GM19023 (cell line): Measurements from ENCODE around the gene PCK2.

Experiments used
- ATAC-seq: cut with Tn5 transposase; IDR thresholded peaks from one replicate; pipeline ENCODE4 v1.9.1; 2021; ENCODE audit warnings: mild to moderate bottlenecking, moderate library complexity; ENCODE audit not compliant: unreplicated experiment

Gene PCK2

DNA sequence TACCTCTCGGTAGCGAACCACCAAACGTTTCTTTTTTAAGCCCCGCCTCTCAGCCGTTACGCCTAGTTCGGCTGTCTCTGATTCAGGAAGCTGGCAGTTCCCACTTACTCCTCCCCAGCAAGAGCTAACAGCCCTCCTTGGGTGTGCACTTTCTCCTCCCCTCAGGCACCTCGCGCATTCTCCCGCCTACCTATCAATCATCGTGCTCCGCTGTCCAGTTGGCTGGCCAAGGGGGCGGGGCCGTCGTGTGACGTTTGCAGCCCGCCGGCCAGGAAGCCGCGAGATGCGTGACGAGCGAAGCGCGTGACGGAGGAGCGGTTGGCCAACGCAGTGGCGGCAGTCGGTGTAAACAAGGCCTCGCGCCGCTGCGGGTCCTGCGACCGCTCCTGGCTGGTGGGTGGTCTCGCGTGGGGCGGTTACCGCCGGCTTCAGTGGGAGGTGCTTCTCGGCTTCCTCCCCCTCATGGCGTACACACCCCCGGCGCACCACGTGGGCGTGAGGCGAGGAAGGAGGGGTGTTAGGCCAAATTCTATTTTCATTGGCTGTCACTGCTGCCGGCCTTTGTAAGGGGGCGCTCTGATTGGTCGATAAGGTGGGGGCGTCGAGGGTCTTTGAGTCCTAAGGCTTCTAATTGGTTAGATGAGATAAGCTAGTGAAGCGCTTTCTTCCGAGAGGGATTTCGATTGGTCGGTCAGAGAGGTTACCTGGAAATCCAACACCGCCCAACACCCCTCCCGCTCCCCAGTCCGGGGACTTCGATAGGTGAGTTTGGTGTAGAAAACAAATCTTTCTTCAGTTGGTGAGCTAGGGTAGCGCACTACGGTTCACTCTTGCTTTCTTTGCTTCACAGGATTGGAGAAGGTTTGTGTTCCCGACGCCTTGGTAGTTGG is 20.7 kb downstream of the PCK2 start, which contains the start of the genes DCAF11 and NRL:
Gene DCAF11, plus strand, starts transcription at position 246 of the 890 bp plus-strand sequence. CDS start 818 bp downstream, outside the sequence.
Gene NRL, minus strand, starts transcription at position 418 of the 890 bp plus-strand sequence. CDS start 32,101 bp downstream, outside the sequence.
- ATAC-seq: peak; percentile 81

- ATAC-seq: no peak
These were observed 21.5 kb downstream of the PCK2 start for GRCh38 chr14:24115422-24116127.

DNA sequence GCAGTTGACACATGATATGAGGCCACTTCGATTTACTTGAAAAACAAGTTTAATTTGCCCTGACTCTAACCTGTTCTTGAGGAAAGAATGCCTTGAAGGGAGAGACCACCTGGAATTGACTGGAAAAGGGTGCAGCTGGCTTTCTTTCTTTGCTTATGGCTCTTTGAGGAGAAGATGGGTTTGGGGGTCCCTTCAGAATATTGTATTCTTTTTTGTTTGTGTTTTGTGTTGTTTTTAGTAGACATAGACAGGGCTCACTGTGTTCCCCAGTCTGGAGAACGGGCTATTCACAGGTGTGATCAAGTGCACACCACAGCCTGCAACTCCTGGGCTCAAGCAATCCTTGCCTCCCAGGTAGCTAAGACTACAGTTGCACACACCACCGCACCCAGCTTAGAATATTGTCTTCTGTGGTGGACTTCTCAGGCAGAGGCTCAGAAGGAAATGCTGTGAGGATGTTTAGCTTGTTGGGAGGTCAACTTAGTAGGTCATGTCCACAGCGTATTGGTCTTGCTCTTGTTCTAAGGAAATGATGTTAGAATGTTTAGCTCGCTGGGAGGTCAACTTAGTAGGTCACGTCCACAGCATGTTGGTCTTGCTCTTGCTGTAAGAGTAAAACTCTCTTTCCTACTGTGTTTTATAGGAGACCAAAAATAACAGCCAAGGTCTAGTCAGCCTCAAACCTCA is 22.2 kb downstream of the PCK2 start:
- ATAC-seq: no peak

- no peak for ATAC-seq
These were observed 23.1 kb downstream of the PCK2 start for GRCh38 chr14:24117179-24117578.

- no peak for ATAC-seq
These were observed 25.6 kb downstream of the PCK2 start for GRCh38 chr14:24119691-24120090.

- ATAC-seq: no peak
These were observed 27.1 kb downstream of the PCK2 start for GRCh38 chr14:24121210-24121609.

GRCh38 chr14:24122416-24122815 is 28.3 kb downstream of the PCK2 start:
- ATAC-seq: no peak

DNA sequence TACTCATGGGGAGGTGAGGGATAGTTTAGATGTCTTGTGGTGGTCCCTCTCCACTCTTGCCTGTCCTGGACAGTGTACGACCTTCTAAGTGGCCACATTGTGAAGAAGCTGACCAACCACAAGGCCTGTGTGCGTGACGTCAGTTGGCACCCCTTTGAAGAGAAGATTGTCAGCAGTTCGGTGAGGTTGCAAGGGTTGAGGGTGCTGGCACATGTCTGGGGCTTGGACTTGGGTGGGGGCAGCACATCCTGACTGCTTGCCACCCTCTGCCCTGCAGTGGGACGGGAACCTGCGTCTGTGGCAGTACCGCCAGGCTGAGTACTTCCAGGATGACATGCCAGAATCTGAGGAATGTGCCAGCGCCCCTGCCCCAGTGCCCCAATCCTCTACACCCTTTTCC is 28.8 kb downstream of the PCK2 start:
- no peak for ATAC-seq

DNA sequence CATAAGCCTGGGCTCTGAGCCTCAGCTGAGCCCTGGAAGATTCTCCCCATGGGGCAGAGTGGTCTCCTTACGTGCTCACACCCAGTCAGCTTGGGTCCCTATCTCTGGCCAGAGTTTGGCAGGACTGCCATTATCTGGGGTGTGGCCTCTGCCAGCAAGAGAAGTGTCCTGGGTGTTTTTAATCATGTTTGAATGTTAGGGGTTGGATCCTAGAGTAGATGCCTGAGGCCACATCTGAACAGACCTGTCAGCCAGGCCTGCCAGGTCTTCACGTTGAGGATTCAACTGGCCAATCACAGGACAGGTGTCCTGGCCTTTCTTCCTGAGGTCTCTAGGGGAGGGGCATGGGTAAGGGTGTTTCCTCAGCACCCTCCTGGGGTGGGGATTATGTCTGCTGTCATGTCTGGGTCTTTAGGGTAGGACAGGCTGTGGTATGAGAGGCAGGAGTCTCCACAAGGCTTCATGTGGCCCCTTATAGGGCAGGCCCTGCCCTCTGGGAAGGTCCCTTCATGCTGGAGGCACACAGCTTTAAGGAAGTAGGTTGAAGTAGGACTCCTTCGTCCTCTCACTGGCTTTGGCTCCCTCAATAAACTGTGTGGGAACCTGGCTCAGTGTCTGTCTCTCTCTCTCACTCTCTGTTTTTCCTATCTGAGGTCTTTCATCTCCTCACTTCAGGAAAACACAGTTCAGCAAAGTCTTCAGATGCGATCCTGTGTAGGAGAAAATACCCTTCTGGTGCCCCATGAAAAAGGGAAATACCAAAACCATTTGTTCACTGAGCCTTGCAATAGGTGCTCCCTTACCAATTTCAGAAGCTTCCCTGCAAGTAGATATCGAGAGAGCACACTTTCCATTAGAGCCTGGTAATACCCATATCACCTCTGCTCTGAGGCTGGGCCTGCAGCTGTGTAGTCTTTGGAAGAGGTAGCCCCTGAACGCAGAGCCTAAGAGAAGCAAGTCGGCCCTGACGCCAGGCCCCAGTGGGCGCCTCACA is 29.6 kb downstream of the PCK2 start:
- peak; percentile 70 for ATAC-seq

DNA sequence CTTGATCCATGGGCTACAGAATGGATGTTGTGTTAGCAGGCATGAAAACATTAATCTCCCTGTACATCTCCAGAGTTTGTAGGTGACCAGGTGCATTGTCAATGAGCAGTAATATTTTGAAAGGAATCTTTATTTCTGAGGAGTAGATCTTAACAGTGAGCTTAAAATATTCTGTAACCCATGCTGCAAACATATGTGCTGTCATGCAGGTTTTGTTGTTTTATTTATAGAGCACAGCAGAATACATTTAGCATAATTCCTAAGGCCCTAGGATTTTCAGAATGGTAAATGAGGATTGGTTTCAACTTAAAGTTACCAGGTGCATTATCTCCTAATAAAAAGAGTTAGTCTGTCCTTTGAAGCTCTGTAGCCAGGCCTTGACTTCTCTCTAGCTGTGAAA is 32.8 kb downstream of the PCK2 start:
- ATAC-seq: no peak

DNA sequence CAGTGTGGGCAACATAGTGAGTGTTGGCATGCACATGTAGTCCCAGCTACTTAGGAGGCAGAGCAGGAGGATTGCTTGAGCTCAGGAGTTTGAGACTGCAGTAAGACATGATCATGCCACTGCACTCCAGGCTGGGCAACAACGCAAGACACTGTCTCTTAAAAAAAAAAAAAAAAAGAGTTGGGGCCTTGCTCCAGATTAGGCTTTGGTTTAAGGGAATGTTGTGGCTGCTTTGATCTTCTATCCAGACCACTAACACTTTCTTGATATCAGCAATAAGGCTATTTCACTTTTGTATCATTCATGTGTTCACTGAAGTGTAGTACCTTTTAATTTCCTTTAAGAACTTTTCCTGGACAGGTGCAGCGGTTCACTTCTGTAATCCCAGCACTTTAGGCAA is 33.6 kb downstream of the PCK2 start:
- no peak for ATAC-seq

DNA sequence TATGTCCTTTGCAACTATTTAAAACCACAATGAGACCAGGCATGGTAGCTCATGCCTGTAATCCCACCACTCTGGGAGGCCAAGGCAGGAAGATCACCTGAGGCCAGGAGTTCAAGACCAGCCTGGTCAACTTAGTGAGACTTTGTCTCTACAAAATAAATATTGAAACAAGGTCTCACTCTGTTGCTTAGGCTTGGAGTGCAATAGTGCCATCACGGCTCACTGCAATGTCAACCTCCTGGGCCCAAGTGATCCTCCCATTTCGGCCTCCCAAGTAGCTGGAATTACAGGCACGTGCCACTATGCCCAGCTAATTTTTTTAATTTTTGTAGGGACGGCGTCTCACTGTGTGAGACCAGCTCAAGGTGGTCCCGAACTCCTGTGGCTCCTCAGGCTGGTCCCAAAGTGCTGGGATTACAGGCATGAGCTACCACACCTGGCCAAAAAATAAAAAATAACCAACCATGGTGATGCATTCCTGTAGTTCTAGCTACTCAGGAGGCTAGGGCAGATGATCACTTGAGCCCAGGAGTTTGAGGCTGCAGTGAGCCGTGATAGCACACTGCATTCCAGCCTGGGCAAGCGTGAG is 35.4 kb downstream of the PCK2 start:
- no peak for ATAC-seq

DNA sequence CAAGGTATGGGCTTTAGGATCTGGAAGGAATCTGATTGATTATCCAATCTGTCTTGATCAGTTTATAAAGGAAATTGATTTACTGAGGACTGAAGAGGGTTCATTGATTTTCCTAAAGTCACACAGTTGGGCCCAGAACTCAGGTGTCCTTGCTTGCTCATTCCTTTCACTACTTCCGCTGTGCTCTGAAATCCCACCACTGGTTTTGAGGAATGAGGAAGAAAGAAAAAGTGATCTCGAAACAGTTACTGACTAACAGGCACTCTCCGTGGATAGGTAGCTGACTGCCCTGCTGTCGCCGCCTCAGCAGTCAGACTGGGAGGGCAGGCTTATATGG is 36.2 kb downstream of the PCK2 start, which contains the start of gene FITM1:
Gene FITM1, plus strand, starts transcription at position 280 of the 337 bp plus-strand sequence. CDS start 905 bp downstream, outside the sequence.
- ATAC-seq: no peak

GRCh38 chr14:24130717-24131548 is 36.8 kb downstream of the PCK2 start:
- ATAC-seq: no peak

DNA sequence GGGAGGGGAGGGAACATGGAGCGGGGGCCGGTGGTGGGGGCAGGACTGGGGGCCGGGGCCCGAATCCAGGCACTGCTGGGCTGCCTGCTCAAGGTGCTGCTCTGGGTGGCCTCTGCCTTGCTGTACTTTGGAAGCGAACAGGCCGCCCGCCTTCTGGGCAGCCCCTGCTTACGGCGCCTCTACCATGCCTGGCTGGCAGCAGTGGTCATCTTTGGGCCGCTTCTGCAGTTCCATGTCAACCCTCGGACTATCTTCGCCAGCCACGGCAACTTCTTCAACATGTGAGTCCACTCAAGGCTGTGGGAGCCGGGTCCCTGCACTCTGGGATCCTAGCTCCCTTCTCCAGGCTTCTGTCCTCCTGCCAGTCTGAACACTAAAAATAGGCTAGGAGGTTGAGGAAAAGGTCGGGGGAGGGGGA is 37.4 kb downstream of the PCK2 start:
- no peak for ATAC-seq

- ATAC-seq: no peak
These were observed 38.1 kb downstream of the PCK2 start for GRCh38 chr14:24132061-24132685.

DNA sequence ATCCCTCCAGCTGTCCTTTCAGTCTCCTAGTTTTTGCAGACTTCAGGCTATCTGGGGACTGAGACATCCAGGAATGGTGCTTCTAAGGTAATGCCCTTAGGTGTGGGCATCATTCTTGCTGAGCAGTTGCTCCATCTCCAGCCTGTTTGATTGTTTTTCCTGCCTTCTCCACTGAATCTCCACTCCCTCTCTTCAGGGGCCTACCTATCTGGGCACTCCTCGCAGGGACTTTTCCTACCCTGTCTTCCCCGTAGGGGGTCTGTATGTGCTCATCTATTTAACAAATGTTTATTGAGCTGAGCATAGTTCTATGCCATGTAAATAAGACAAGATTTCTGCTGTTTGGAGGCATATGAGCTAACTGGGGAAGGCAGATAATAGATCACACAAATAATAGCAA is 38.9 kb downstream of the PCK2 start:
- no peak for ATAC-seq

- ATAC-seq: no peak
These were observed 39.6 kb downstream of the PCK2 start for GRCh38 chr14:24133735-24134134.

DNA sequence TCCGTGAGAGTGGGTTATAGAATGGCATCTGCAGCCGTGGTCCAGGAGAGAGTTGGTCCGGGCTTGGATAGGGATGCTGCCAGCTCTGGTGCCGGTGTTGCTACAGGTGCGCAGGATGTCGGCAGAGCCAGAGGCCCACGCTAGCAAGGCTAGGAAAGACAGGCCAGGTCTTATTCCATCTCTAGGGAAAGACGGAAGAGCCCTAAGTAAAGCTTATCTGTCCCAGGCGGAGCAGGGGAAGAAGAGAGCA is 41.4 kb downstream of the PCK2 start:
- no peak for ATAC-seq
